UCSD-AML1 (cell line): ENCODE data around the gene SLC1A1.

Experiments
- DNase-seq: peaks from one replicate; lab custom pipeline; 2025; ENCODE audit not compliant: unreplicated experiment; lab: John Stamatoyannopoulos, UW

Gene SLC1A1

GRCh38 chr9:4614627-4615026 is 124.4 kb downstream of the SLC1A1 start:
- no peak for DNase-seq

- DNase-seq = no peak
These were observed 125.0 kb downstream of the SLC1A1 start for GRCh38 chr9:4615251-4615650.

- no peak for DNase-seq
These were observed 125.5 kb downstream of the SLC1A1 start for GRCh38 chr9:4615778-4616177.

GRCh38 chr9:4617752-4618151 is 127.5 kb downstream of the SLC1A1 start:
- no peak for DNase-seq

- DNase-seq = no peak
These were observed 128.4 kb downstream of the SLC1A1 start for GRCh38 chr9:4618700-4619099.

- no peak for DNase-seq
These were observed 129.9 kb downstream of the SLC1A1 start for GRCh38 chr9:4620057-4620765.

GRCh38 chr9:4620881-4621555 is 130.8 kb downstream of the SLC1A1 start:
- no peak for DNase-seq

- no peak for DNase-seq
These were observed 131.7 kb downstream of the SLC1A1 start for GRCh38 chr9:4622016-4622415.

GRCh38 chr9:4630836-4631235 is 140.6 kb downstream of the SLC1A1 start:
- DNase-seq = no peak
